ENCODE measurements around the gene CAPN9. TPM values are rescaled to one million over a fixed set of nuclear protein-coding genes. Genes with fewer than 3 reads are reported as not detected.

Gene CAPN9
- total RNA-seq, 2 donors from 2014 or later: 1.2 TPM; not detected in 1

DNA sequence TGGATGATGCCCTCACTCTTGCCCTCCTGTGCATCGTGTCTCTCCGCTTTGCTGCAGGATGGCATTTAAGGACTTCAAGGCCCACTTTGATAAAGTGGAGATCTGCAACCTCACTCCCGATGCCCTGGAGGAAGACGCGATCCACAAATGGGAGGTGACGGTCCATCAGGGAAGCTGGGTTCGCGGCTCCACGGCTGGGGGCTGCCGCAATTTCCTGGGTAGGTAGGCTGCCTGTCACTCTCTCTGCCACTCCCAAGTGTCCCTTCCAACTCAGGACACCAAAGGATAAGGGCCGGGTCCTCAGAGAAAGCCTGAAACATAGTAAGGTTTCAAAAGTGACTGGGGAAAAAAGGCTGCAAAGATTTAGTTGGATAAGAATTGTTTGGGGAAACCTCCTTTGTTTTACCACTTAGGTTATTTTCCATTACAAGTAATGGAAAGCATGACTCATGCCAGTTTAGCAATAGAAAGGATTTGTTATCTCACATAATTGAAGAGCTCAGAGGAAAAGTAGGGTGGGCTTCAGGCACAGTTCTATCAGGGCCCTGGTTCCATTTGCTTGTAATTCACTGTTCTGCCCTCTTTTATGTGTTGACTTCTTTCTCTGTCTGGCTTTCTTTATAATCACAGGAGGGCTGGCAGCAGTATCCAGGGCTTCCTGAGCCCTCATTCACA, 31.9 kb downstream of the CAPN9 start:
- TF ChIP-seq, protein P1, sequence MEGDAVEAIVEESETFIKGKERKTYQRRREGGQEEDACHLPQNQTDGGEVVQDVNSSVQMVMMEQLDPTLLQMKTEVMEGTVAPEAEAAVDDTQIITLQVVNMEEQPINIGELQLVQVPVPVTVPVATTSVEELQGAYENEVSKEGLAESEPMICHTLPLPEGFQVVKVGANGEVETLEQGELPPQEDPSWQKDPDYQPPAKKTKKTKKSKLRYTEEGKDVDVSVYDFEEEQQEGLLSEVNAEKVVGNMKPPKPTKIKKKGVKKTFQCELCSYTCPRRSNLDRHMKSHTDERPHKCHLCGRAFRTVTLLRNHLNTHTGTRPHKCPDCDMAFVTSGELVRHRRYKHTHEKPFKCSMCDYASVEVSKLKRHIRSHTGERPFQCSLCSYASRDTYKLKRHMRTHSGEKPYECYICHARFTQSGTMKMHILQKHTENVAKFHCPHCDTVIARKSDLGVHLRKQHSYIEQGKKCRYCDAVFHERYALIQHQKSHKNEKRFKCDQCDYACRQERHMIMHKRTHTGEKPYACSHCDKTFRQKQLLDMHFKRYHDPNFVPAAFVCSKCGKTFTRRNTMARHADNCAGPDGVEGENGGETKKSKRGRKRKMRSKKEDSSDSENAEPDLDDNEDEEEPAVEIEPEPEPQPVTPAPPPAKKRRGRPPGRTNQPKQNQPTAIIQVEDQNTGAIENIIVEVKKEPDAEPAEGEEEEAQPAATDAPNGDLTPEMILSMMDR (IDR thresholded peaks at IDR 0.05): no peak
- DNase-seq (ENCODE audit: low spot score) (no peak), ATAC-seq (ENCODE audit: insufficient number of reproducible peaks, low FRiP score, low read depth) (no peak)
- no peaks in the 10 kb centered on the region for H3K9me3 ChIP-seq
- no peak overlapping the region for H3K27ac ChIP-seq
- H3K27me3 ChIP-seq (replicated peaks; ENCODE audit: insufficient read depth): no peaks in the 10 kb centered on the region
- no peaks in the 10 kb centered on the region for H3K4me1 ChIP-seq (ENCODE audit: control insufficient read depth in 1 of 2, low read depth in 2 of 2)
- H3K4me3 ChIP-seq: no peak overlapping the region
- no peaks in the 10 kb centered on the region for H3K36me3 ChIP-seq

GRCh38 chr1:230781131-230781530, 33.9 kb downstream of the CAPN9 start:
- Histone ChIP-seq H3K4me1 (ENCODE audit: control insufficient read depth in 1 of 2, low read depth in 2 of 2) (no peaks in the 10 kb centered on the region), H3K9me3 (no peaks in the 10 kb centered on the region), H3K27ac (no peak overlapping the region), H3K27me3 (replicated peaks; ENCODE audit: insufficient read depth) (no peaks in the 10 kb centered on the region), H3K36me3 (no peaks in the 10 kb centered on the region), H3K4me3 (no peak overlapping the region)
- DNase-seq (ENCODE audit: low spot score) (no peak), ATAC-seq (ENCODE audit: insufficient number of reproducible peaks, low FRiP score, low read depth) (no peak)
- TF ChIP-seq, protein P1 (IDR thresholded peaks at IDR 0.05): no peak

DNA sequence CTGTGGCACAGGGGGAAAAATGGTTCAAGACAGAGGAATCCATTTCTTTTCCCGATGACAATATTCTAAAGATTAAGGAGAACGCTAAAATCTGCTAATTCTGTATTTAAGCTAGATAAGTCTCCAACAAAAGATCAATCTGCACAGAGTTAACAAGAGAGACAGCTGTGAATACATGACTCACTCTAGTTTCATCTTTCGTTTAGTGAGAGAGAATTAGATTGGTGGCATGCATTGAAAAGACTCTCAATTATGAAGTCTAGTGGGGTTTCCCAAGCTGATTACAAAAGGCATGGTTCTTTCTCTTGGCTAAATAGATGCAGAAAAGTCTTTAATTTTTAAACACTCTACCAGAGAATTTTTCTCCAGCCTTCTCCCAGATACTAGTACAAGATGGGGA, 34.4 kb downstream of the CAPN9 start:
- ATAC-seq (ENCODE audit: insufficient number of reproducible peaks, low FRiP score, low read depth): no peak
- TF ChIP-seq, protein P1 (IDR thresholded peaks at IDR 0.05): no peak
- H3K4me1 ChIP-seq (ENCODE audit: control insufficient read depth in 1 of 2, low read depth in 2 of 2): no peaks in the 10 kb centered on the region

DNA sequence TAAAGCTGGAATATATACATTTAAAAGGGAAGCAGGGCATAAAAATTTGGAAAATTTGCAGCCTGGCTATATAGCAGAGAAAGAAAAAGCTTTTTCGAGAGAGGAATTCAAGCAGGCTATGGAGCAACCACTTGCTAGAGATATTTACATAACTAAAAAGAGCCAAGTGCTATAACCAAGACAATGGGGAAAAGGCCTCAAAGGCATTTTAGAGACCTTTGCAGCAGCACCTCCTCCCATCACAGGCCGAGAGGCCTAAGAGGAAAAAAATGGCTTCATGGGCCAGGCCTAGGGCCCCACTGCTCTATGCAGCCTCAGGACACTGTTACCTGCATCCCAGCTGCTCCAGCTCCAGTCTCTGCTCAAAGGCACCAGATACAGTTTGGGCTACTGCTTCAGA, 37.0 kb downstream of the CAPN9 start:
- Histone ChIP-seq H3K27ac (no peak overlapping the region), H3K27me3 (replicated peaks; ENCODE audit: insufficient read depth) (no peaks in the 10 kb centered on the region), H3K4me1 (ENCODE audit: control insufficient read depth in 1 of 2, low read depth in 2 of 2) (no peaks in the 10 kb centered on the region), H3K36me3 (no peaks in the 10 kb centered on the region), H3K4me3 (no peak overlapping the region), H3K9me3 (no peaks in the 10 kb centered on the region)
- TF ChIP-seq, protein P1 (IDR thresholded peaks at IDR 0.05): no peak
- ATAC-seq (ENCODE audit: insufficient number of reproducible peaks, low FRiP score, low read depth) (no peak), DNase-seq (ENCODE audit: low spot score) (no peak)

More for the DNA sequence above, 34.4 kb downstream of the CAPN9 start:
- H3K9me3 ChIP-seq: no peaks in the 10 kb centered on the region
- H3K27me3 ChIP-seq (replicated peaks; ENCODE audit: insufficient read depth): no peaks in the 10 kb centered on the region
- no peak overlapping the region for H3K27ac ChIP-seq
- no peak overlapping the region for H3K4me3 ChIP-seq
- H3K36me3 ChIP-seq: no peaks in the 10 kb centered on the region
- DNase-seq (ENCODE audit: low spot score): no peak

GRCh38 chr1:230785636-230786384, 38.6 kb downstream of the CAPN9 start:
- Histone ChIP-seq H3K27me3 (replicated peaks; ENCODE audit: insufficient read depth) (no peaks in the 10 kb centered on the region), H3K36me3 (no peaks in the 10 kb centered on the region), H3K4me3 (no peak overlapping the region), H3K4me1 (ENCODE audit: control insufficient read depth in 1 of 2, low read depth in 2 of 2) (no peaks in the 10 kb centered on the region), H3K9me3 (no peaks in the 10 kb centered on the region), H3K27ac (no peak overlapping the region)
- TF ChIP-seq, protein P1 (IDR thresholded peaks at IDR 0.05): no peak
- no peak for ATAC-seq (ENCODE audit: insufficient number of reproducible peaks, low FRiP score, low read depth)
- no peak for DNase-seq (ENCODE audit: low spot score)
